BJ (cell line): ENCODE results near the gene SNRPD3. TPM values are rescaled to one million over a fixed set of nuclear protein-coding genes. Genes with fewer than 3 reads are reported as not detected.
"Not testable (repeated sequence)": the region's sequence is repeated elsewhere in the genome, so short reads cannot be mapped to it uniquely, and the experiment has no call there.

ENCODE experiments used
- CTCF ChIA-PET: fragments of 350-600 bp; formaldehyde crosslinking; extraction: SDS; loops from one replicate; lab custom pipeline; 2021; ENCODE audit warnings: antibody characterized with exemption, inconsistent platforms; lab: Yijun Ruan, JAX
- POLR2A ChIA-PET: fragments of 300-600 bp; sonication (Branson Sonifier 250); formaldehyde crosslinking; extraction: SDS; loops from one replicate; lab custom pipeline; 2021; ENCODE audit warnings: antibody characterized with exemption; lab: Charles Lee
- DNase-seq: peaks from one replicate; pipeline ENCODE4 v3.0.0-alpha.2; 2011; ENCODE audit warnings: low read depth
- H3K27me3 ChIP-seq: 2 replicates; pipeline ENCODE4 v1.6.0; 2011; ENCODE audit warnings: low read length; ENCODE audit not compliant: control insufficient read depth, insufficient read depth
- H3K36me3 ChIP-seq: 2 replicates; pipeline ENCODE4 v1.5.1; 2011; ENCODE audit warnings: low read length; ENCODE audit not compliant: control insufficient read depth, insufficient read depth
- H3K4me3 ChIP-seq: 2 replicates; pipeline ENCODE4 v1.5.1; 2011; ENCODE audit warnings: low read depth, mild to moderate bottlenecking, control low read depth, low read length
- polyA plus RNA-seq: library from polyadenylated mRNA; depleted of rRNA; stranded (reverse); fragments of >200 nt; gene quantifications from 2 replicates; pipeline ENCODE4 v1.2.3, GENCODE V29; 2011; rRNA removed

Gene SNRPD3
- polyA plus RNA-seq, 1 experiment = 168 TPM

- POLR2A ChIA-PET = interaction anchor here (0.6 kb wide), 1 partner anchor 38 kb away, joined by 9 read pairs; no protein-coding TSS in a partner anchor
- H3K27me3 ChIP-seq, CTCF ChIA-PET, H3K36me3 ChIP-seq, H3K4me3 ChIP-seq, DNase-seq: not testable (repeated sequence)
These were observed 47.3 kb downstream of the SNRPD3 start, which contains the start of gene GGT1 for GRCh38 chr22:24602847-24603769. GGT1 (plus strand) TSS chr22:24603193; CDS start chr22:24611082, 7,889 bp downstream.

- H3K4me3 ChIP-seq, H3K36me3 ChIP-seq, H3K27me3 ChIP-seq, POLR2A ChIA-PET, DNase-seq, CTCF ChIA-PET: not testable (repeated sequence)
These were observed 48.2 kb downstream of the SNRPD3 start for GRCh38 chr22:24603770-24604629.

GRCh38 chr22:24606340-24606739 lies 50.5 kb downstream of the SNRPD3 start:
- H3K36me3 ChIP-seq, H3K27me3 ChIP-seq, DNase-seq, CTCF ChIA-PET, H3K4me3 ChIP-seq, POLR2A ChIA-PET: not testable (repeated sequence)

GRCh38 chr22:24607429-24607983 lies 51.7 kb downstream of the SNRPD3 start:
- CTCF ChIA-PET, H3K36me3 ChIP-seq, H3K27me3 ChIP-seq, H3K4me3 ChIP-seq, POLR2A ChIA-PET, DNase-seq: not testable (repeated sequence)

- H3K4me3 ChIP-seq, H3K36me3 ChIP-seq, H3K27me3 ChIP-seq, CTCF ChIA-PET, POLR2A ChIA-PET, DNase-seq: not testable (repeated sequence)
These were observed 52.5 kb downstream of the SNRPD3 start for GRCh38 chr22:24608327-24608726.

GRCh38 chr22:24609888-24610287 lies 54.1 kb downstream of the SNRPD3 start:
- H3K36me3 ChIP-seq, H3K27me3 ChIP-seq, CTCF ChIA-PET, DNase-seq, POLR2A ChIA-PET, H3K4me3 ChIP-seq: not testable (repeated sequence)

- CTCF ChIA-PET, H3K27me3 ChIP-seq: not testable (repeated sequence)
These were observed 59.0 kb downstream of the SNRPD3 start for GRCh38 chr22:24614794-24615193.

GRCh38 chr22:24621244-24621643 lies 65.4 kb downstream of the SNRPD3 start:
- H3K36me3 ChIP-seq, H3K4me3 ChIP-seq, CTCF ChIA-PET, H3K27me3 ChIP-seq, DNase-seq, POLR2A ChIA-PET: not testable (repeated sequence)

More at GRCh38 chr22:24614794-24615193, 59.0 kb downstream of the SNRPD3 start:
- H3K36me3 ChIP-seq, POLR2A ChIA-PET, DNase-seq, H3K4me3 ChIP-seq: not testable (repeated sequence)

GRCh38 chr22:24622596-24622995 lies 66.8 kb downstream of the SNRPD3 start:
- DNase-seq, POLR2A ChIA-PET, H3K27me3 ChIP-seq, H3K36me3 ChIP-seq, CTCF ChIA-PET, H3K4me3 ChIP-seq: not testable (repeated sequence)

Other genes with a start within 250 kb of the SNRPD3 start
- 0.97 and 2.8 TPM in 2 replicates for gene ADORA2A, start 128.4 kb upstream of the SNRPD3 start, polyA plus RNA-seq
- gene UPB1, start 60.7 kb upstream of the SNRPD3 start, polyA plus RNA-seq = 0.09 and 0.10 TPM in 2 replicates
- gene GUCD1, start 861 bp upstream of the SNRPD3 start, polyA plus RNA-seq = 81.1 and 131 TPM in 2 replicates
- gene LRRC75B, start 37.1 kb downstream of the SNRPD3 start, polyA plus RNA-seq = 3.2 and 6.5 TPM in 2 replicates
- gene GGT1, start 47.2 kb downstream of the SNRPD3 start, polyA plus RNA-seq = 2.0 and 2.4 TPM in 2 replicates
- gene PIWIL3, start 218.7 kb downstream of the SNRPD3 start, polyA plus RNA-seq = not detected in 2 replicates